HG03378 (cell line): ENCODE measurements around the gene CCNA2.
A peak's percentile ranks its signal among the peaks of the same experiment; 100 is the strongest.

ENCODE experiments used
- ATAC-seq: cut with Tn5 transposase; IDR thresholded peaks from one replicate; pipeline ENCODE4 v1.9.1; 2021; ENCODE audit warnings: mild to moderate bottlenecking, moderate library complexity; ENCODE audit not compliant: unreplicated experiment

Gene CCNA2

DNA sequence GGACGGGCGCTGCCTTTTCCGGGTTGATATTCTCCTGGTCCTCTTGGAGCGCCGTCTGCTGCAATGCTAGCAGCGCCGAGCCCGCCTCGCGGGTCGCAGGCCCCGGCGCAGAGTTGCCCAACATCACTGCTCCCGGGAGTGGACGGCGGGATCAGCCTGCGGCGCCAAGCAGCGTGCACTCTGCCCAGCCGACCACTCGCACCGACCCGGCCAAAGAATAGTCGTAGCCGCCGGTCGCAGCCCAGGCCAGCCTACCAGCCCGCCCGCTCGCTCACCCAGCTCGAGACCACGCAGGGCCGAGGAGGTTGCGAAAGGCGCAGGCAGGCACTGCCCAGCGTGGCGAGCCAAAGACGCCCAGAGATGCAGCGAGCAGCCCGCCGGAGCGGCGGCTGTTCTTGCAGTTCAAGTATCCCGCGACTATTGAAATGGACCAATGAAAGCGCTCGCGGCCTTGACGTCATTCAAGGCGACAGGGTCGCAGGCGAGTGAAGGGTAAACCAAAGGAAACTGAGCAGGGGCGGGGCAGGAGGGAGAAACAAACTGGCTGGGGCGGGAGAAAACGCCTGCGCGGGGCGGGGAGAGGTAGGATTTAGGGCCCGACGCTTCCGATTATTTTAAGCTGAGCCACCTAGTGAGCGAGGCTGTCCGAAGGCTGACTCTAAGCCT, at the start of gene CCNA2:
Gene CCNA2 (minus strand): TSS at position 379 of the 666 bp plus-strand sequence. CDS start 255 bp downstream, at position 124.
- peak; percentile 90 for ATAC-seq

DNA sequence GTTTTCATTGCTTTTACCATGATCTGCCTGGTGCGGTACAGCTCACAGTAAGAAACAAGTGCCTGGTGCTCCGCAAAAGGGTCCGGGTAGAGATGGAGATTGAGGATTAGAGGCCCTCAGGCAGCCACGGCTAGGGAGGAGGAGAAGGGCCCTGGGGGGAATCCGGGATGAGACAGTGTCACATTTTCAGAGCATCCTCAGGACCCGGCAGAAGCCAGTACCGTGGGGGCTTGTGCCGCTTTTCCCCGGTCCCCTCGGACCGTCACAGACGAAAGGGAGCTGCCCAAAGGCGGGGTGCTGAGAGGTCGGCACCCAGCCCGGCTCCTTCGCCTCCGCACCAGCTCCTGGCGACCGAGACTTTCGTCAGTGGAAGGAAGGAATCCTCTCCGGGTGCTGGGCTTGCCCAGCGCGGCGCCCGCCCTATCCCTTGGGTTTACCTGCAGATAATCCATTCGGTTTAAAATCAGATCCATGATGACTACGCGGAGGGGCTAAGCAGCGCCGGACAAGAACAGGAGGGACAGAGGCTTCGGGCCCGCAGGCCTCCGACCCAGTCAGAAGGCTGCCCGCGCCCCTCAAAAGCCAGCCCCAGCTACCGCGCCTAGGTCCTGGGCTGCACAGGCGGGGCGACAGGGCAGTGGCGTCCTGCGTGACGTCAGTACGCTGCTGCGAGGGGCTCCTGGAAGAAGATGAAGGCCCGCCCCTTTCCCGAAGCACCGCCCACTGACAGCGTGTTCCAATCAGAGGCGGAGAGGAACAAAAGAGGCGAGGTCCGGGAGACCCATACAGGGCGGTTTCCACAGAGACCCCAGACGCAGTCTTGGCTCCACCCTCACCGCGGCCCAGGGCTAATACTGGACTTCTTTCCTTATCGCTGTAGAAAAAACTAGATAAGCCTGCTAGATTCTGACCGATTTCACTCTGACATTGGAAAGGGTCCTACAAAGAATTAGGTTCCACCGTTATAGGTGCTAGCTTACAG, 46.4 kb upstream of the CCNA2 start, which contains the start of gene BBS7:
Gene BBS7 (minus strand): TSS at position 634 of the 982 bp plus-strand sequence. CDS start 161 bp downstream, at position 473.
- peak; percentile 98 for ATAC-seq

DNA sequence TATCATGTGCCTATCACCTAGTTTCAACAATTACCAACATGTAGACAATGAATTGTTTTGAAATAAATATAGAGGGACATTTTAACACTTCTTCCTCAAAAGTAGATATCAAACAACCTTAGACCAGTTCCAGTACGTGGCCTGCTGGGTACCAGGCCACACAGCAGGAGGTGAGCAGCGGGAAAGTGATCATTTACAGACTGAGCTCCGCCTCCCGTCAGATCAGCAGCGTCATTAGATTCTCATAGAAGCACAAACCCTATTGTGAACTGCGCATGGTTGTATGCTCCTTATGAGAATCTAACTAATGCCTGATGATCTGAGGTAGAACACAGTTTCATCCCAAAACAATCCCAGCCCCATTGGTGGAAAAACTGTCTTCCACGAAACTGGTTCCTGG, 40.1 kb upstream of the CCNA2 start:
- no peak for ATAC-seq

DNA sequence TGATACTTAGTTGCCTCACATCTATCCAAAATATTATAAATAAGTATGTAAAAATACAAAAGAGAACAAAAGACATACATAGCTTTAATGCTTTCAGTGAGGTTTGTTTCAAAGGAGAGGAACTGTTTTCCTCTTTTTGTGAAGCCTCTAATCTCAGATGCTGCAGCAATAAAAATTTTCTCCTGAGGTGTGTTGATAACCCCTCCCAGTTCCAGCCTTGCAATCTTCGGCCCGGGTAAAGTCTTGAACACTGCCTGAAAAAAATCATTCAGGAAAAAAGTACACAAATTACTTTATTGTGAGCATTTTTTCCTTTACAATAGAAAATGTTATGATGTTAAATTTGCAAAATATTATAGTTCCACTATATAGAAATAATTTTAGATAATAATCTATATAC, 37.7 kb upstream of the CCNA2 start:
- no peak for ATAC-seq

DNA sequence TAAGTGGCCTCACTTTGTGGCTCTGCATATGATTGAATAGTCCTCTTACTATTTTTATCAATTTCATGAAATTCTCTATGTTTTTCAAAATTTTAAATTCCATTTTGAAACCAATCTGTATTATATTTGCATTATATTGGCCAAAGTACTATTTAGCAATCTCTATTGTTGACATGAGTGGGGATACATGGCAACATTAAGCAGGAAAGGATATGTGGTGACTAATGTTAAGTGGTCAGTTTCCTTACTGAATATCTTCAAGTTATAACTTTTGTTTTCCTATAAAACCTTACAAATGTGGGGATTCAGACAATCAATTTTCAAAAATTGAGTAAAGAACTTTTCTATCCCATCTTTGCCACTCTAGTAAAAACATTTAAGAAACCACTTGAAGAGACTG, 36.4 kb upstream of the CCNA2 start:
- ATAC-seq, result no peak

DNA sequence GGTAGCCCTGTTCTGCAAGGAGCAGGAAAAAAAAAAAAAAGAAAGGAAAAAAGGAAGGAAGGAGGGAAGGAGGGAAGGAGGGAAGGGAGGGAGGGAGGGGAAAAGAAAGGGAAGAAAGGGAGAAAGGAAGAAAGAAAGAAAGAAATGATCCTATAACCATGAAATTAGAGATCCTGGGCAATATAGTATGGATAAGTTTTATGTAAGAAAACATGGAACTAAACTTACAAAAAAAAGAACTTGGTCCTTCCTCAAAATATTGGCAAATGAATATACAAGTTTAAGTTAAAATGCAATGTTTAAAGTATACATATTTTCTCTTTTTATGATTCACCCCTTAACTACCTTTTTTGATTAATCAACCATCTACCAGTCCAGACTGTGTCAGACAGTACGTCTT, 27.7 kb upstream of the CCNA2 start:
- no peak for ATAC-seq

DNA sequence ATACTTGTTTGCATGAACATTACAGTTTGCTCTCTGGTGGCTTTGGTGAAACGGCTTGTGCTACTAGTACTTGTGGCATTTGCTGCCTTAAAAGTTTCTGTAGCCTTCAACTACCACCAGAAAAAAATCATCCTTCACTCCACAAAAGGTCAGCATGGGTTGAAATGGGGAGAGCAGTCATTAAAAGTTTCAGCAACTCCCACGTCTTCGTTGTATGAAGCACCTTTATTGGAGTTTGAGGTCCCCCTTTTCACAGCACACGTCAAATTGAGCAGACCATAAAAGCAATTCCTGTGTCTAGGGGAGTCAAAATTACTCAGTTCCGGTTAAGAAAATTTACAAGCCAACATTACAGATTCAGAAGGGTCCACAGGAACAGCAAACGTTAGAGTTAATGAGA, 23.0 kb upstream of the CCNA2 start:
- ATAC-seq, result no peak

DNA sequence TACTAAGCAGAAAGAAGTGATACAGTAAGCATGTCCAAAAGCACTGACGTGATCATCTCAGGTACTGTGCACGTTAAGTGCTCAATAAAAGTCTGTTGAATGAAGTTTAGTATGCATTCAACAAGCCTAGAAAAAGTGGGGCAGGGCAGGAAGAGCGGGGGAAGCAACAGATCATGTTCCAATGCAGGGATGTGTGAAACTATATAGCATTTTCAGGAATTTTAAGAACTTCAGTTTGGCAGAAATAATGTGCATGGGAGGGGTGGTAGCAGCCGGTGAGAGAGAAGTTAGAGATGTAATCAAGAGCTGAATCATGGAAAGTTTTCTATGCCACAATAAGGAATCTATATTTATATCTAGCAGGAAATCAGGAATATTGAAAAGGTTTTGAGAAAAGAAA, 19.2 kb upstream of the CCNA2 start:
- no peak for ATAC-seq

DNA sequence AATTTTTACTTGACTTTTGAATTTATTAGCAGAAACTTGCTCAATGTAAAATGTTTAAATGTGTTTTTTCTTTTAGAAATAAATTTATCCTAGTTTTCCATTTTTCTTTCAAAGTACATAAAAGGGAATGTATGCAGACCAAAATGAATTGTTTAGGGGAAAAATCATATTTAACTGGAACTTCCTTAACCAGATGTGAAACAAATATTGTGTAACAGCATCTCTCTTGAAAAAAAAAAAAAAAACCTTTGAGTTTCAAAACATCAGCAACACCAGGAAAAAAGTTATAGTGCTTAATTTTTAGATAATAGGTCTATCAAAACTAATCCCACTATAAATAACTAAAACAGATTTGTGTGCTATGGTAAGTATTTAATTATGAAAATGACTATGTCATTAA, 14.5 kb upstream of the CCNA2 start:
- no peak for ATAC-seq

DNA sequence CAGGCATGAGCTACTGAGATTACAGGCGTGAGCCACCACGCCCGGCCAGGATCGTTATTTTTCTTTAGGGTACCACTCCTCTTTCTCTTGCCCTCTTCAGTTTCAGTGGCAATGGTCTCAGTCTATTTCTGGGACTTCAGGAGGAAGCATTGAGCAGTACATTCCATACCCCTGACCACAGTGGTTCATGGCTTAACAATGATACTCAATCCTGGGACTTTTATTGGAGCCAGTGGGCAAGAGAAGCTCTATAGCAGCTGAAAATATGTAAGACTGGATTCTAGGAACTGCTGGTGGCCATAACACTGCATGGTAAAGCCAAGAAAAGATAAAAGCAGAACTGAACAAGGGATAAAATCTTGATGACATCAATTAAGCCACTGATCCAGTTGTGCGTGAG, 5.8 kb upstream of the CCNA2 start:
- no peak for ATAC-seq

DNA sequence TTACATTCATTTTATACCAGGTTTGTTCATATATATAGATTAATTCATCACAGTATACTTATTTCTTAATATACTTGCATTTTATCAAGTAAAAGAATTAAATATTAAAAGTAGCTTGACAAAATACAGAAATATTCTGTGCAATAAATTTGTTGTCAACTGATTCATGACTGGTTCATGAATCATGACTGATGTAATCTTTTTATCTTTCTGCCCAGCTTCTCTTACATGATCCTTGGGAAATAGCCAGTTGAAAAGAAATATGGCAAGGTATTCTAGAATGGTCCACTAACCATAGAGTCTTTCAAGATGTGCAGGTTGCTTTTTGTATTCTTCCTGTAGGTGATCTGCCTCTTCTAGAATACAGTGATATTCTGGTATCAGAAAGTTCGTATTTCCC, 4.2 kb upstream of the CCNA2 start:
- ATAC-seq, result no peak

DNA sequence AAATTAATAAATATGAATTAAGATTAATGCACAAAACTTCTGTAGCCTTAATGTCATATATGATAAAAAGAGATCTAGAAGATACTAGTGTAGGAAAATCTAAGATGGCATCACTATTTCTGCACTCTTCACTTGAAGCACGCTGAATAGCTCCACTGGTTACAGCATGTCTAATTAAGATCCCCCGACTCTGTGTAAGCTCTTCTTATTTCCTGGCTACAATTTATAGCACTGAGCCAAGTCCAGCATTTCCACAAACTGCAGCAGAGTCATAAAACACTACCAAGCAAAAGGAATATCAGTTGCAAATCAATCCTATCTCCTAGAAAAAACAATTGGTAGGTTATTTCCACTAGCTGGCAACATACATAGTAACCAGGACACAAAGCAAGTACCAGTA, 1.3 kb upstream of the CCNA2 start:
- no peak for ATAC-seq

DNA sequence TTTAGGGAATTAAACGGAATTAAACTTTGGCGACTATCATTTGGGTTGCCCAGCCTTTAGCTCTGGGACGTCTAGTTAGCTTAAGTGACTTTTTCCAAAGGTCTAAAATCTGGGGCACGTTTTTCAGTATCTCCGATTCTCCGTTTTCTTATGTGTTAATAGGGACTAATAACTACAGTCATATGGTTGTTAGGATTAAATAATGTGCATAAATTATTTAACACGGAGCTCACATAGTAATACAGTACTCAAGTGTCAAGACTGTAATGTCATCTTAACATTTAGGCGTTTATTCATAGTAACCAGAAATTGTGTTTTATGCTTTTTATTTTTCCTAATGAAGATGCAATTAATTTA, 466 bp upstream of the CCNA2 start:
- peak; percentile 5 for ATAC-seq

DNA sequence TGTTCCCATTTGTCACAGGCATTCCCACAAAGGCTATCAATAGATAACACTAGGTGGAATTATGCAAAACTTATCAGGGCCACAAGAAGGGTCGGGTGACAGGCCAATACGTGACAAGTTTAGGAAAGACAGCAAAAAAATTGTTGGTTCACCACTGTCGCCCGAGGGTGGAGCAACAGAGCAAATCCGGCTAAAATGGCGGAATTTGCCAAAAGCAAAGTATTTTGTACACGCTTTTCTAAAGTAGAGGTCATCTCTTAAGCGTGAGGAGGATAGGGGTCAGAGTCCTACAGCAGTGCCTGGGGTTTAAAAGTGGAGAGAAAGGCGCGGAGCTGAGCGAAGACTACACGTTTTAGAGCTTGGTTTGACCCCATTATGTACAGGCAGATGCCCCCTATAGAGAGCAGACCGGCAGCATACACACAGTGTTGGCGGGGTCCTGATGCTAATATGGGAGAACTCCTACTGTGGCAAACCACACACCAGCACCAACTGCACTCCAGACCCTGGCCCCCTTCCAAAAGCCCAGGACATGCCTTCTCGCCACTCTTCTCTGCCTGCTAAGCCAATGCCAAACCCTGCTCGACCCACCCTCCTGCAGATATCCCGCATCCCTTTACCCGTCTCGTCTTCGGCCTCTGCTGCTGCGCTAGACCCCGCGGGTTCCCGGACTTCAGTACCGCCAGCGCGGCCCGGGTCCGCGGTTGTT, 733 bp downstream of the CCNA2 start:
- peak; percentile 57 for ATAC-seq

DNA sequence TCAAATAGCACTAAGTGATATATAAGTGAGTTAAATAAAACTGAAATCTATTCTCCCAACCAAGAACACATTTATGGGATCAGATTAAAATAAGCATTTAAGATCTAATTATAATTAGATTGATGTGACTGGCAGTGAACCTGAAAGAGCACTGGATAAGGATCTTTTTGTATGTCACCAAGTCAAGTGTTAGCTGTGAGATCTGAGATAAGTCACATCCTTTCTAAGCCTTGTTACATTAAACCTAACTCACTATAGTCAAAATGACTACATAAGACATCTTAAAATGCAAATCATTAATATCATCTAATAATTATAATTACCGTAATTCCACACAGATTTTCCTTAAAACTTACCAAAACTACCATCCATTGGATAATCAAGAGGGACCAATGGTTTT, 1.6 kb downstream of the CCNA2 start:
- ATAC-seq, result no peak

DNA sequence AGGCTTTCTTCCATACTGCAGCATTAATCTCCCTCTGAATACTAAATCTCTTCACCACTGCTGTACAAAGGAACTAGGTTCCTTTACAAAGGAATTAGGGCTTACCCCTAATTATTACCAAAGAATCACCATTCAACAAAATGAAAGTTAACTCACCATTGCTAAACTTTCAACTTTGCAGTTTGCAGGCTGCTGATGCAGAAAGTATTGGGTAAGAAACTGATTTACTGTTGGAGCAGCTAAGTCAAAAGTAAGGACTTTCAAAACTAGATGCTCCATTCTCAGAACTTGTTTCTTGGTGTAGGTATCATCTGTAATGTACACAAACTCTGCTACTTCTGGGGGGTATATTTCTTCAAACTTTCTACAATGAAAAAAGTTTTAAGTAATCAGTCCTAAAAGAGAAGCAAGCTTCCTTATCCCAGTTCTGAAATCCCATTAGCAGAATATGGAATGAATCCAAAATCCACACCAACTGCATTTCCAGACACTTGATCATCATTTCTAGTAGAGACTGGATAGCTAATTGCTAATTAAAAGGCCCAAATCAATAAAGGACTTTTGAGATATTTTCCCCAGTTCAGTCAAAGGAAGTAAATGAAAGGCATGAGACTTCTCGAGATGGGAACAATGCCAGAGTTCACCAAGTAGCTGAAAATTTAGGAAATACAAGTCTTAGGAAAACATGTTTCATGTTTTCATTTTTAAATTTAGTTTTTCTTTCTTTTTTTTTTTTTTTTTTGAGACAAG, 4.3 kb downstream of the CCNA2 start:
- no peak for ATAC-seq

DNA sequence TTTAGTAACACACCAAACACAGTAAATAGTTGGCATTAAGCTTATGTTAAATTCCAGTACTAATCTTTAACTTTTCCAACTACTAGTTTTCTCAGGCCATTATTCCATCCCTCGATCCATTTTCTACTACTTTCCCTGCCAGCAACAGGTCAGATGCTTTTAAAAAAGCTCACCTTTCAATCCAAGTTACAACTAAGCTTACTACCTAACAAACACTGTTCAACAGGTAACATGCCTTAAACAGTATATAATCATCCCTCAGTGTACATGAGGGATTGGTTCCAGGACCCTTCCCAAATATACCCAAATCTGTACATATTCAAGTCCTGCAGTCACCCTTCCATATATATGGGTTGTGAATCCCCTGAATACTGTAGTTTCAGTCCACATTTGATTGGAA, 5.5 kb downstream of the CCNA2 start:
- no peak for ATAC-seq

DNA sequence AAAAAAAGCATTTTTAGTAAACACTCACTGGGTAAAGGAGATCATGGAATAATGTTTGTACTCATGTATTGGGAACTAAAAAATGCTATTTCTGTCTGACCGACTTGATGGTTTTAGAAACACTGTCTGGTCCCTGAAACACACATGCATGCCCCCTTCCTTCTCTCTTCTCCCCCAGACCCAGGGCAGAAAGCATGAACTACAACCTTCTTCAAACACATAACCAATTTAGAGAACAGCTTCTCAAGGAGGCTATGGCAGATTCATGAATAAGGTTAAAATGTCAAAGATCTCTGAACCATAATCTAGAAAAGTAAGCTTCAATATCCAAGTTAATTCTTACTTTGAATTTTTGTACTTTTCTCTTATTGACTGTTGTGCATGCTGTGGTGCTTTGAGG, 6.0 kb downstream of the CCNA2 start:
- ATAC-seq, result no peak

DNA sequence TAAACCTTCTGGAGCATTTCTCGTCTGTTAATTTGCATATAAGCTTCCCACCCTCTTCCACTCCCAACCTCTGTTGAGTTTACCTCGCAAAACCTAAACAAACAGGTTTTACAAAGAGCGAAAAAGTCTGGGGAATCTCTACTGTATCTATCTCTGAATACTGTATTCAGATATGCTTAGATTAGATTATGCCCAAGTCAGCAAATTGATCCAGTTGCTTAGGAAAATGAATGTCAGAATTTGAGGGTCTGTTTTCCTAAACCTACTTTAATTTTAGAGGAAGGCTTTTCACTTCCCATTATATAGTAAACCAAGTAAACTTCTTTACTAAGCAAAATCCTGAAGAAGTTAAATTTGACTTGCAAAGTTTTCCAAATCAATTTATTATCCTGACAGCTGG, 6.7 kb downstream of the CCNA2 start:
- ATAC-seq, result no peak

DNA sequence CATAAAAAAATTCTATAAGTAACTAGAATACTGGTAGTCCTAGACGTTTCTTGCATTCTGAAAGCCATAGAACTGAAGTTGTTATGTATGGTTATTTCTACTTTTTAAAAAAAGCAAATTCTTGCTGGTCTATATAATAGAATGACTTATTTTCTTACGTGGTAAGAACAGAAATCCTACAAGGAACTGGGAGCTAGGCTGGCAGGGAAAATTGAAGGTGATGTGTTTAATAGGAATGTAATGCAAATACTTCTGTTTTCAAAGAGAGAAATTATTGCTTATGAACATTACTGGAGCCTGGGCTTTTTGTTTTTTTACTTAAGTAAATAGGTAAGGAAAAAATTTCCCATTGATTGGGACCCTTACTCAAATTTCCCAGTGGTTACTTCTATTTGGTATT, 8.9 kb downstream of the CCNA2 start:
- no peak for ATAC-seq

DNA sequence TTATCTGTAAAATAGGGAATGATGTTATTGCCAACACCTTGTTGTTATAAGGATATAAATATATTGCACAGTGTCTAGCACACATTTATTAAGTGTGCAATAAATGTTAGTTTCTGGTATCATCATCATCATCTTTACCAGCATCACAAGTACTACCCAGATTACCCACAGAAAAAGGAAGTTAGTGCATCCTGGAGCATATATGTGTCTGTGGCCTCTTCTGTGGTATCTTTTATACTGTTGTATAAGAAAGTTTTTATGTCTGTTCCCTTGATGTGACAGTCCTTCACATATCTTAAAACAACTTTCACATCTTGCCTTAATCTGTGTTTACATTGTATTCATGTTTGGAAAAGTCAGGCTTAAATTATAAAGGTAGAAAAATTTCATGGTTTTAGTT, 12.6 kb downstream of the CCNA2 start:
- ATAC-seq, result no peak
